Left ventricle myocardium inferior (tissue), 1 donor: ENCODE data around the gene NEK10. TPM values are rescaled to one million over a fixed set of nuclear protein-coding genes. Genes with fewer than 3 reads are reported as not detected.

ENCODE experiments used
- DNase-seq: peaks from one replicate; pipeline ENCODE4 v3.0.0-alpha.2; 2020
- H3K27ac ChIP-seq: fragments of 200-600 bp; replicated peaks from 2 replicates; pipeline ENCODE4 v1.8.0; 2021
- H3K27me3 ChIP-seq: fragments of 200-600 bp; 2 replicates; pipeline ENCODE4 v1.8.0; 2021; ENCODE audit warnings: low read depth
- H3K36me3 ChIP-seq: fragments of 200-600 bp; 2 replicates; pipeline ENCODE4 v1.8.0; 2021
- H3K4me1 ChIP-seq: fragments of 200-600 bp; 2 replicates; pipeline ENCODE4 v1.8.0; 2021
- H3K4me3 ChIP-seq: fragments of 200-600 bp; 2 replicates; pipeline ENCODE4 v1.8.0; 2021; ENCODE audit warnings: mild to moderate bottlenecking, moderate library complexity
- H3K9me3 ChIP-seq: fragments of 200-600 bp; replicated peaks from 2 replicates; pipeline ENCODE4 v1.8.0; 2021
- CTCF ChIP-seq: fragments of 200-600 bp; IDR thresholded peaks from 2 replicates; pipeline ENCODE4 v1.8.0; 2021; ENCODE audit warnings: antibody characterized with exemption, mild to moderate bottlenecking, borderline replicate concordance
- intact Hi-C: fragments of 100-400 bp; cut with micrococcal nuclease; formaldehyde crosslinking; loops from one replicate; pipeline ENCODE4 v1.11.0; 2022
- total RNA-seq: library from RNA; stranded (reverse); fragmentation: NEBNext Ultra II Directional; extraction: Animal tissue kit (Norgen Biotek cat#: 25700); gene quantifications from one replicate; pipeline ENCODE4 v1.2.1, GENCODE V29; 2021
- donor health status: DM: no; HTN: yes; CAD: no; lungs with severe emphysema.

The NEK10 gene
- total RNA-seq, 1 donor from 2014 or later, result 11.5 TPM

DNA sequence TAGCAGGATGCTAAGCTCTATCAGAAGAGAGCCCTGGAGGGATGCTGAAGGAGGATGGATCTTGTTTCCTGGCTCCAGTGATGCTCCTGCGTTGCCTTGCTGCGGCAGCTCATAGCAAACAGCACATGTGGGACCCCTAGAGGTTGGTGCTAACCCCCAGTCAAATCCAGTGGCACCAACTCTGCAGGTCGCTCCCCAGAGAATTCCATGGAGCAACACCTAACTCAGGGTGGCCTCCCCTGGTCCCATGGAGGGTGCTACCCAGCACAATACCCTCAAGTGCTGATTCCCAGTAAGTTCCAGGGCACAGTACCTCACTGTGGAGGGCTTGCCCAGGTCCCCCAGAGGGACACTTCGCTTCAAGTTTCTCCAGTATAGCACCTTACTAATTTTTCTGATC is 231.2 kb downstream of the NEK10 start:
- Histone ChIP-seq H3K4me3 (no peak overlapping the region), H3K27me3 (no peaks in the 10 kb centered on the region), H3K4me1 (peaks cover 25% of the 10 kb centered on the region), H3K36me3 (peaks cover 6% of the 10 kb centered on the region), H3K9me3 (peaks cover 14% of the 10 kb centered on the region), H3K27ac (peak overlapping the region; percentile 76)
- no peak for DNase-seq
- intact Hi-C loops, result loop anchor here (10.0 kb wide), 1 partner anchor 137 kb away; no protein-coding TSS in a partner anchor
- no peak for TF ChIP-seq CTCF

DNA sequence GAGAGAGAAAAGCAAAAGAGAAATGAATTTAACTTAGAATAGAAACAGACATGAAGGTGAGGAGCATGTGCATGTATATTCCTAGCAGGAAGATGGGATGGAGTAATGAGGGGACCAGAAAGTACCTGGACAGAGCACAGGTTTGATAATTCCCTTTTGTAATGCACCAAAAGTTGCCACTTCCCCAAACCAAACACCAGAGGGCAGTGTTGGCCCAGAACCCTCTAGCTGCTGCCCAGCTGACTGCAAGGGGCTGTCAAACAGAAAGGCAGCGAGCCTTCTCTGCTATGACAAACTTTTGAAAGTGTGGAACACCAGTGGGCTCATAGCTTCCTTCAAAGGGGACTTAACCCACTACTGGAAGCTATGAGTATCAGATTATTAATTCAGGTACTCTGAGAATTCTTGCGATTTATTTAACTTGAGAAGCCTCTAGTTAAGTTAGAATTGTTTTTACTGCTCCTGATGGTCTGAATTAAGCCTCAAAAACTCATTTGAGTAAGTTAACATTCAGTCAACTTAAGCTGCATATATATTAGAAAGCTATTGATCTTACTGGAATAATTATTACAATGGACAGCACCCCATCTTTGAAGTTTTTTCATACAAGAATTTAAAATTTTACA is 234.9 kb downstream of the NEK10 start:
- Histone ChIP-seq H3K36me3 (no peaks in the 10 kb centered on the region), H3K9me3 (no peaks in the 10 kb centered on the region), H3K4me1 (peaks cover 17% of the 10 kb centered on the region), H3K4me3 (no peak overlapping the region), H3K27ac (peak overlapping the region; percentile 28), H3K27me3 (no peaks in the 10 kb centered on the region)
- peak; percentile 49 for DNase-seq
- TF ChIP-seq CTCF, result peak; percentile 91
- intact Hi-C loops, result loop anchor here (10.0 kb wide), 1 partner anchor 141 kb away; no protein-coding TSS in a partner anchor

GRCh38 chr3:27133060-27133459 is 236.1 kb downstream of the NEK10 start:
- no peaks in the 10 kb centered on the region for H3K36me3 ChIP-seq
- no peaks in the 10 kb centered on the region for H3K9me3 ChIP-seq
- DNase-seq, result no peak
- no peak for TF ChIP-seq CTCF
- H3K4me3 ChIP-seq, result no peak overlapping the region
- H3K27me3 ChIP-seq, result no peaks in the 10 kb centered on the region
- intact Hi-C loops, result loop anchor here (10.0 kb wide), 1 partner anchor 142 kb away; no protein-coding TSS in a partner anchor
- H3K27ac ChIP-seq, result no peak overlapping the region
- peaks cover 7% of the 10 kb centered on the region for H3K4me1 ChIP-seq

- no peaks in the 10 kb centered on the region for H3K9me3 ChIP-seq
- H3K4me1 ChIP-seq, result no peaks in the 10 kb centered on the region
- no peak for DNase-seq
- no peaks in the 10 kb centered on the region for H3K36me3 ChIP-seq
- no peak for TF ChIP-seq CTCF
- intact Hi-C loops, result loop anchor here (10.0 kb wide), 1 partner anchor 144 kb away; no protein-coding TSS in a partner anchor
- no peak overlapping the region for H3K27ac ChIP-seq
- H3K27me3 ChIP-seq, result no peaks in the 10 kb centered on the region
- H3K4me3 ChIP-seq, result no peak overlapping the region
Observed at GRCh38 chr3:27130796-27131195, 238.4 kb downstream of the NEK10 start.

DNA sequence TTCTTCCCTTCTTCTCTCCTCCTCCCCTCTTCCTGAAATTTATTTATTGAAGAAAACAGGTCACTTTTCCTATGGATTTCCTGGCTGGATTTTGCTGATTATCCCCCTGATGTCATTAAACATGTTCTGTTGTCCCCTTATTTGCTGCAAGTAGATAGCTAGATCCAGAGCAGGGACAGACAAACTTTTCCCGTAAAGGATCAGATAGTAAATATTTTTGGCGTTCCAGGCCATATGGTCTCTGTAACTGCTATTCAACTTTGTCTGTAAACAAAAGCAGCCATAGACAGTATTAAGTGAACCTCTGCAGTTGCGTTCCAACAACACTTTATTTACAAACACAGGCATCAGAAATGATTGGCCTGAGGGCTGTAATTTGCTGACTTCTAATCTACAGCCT is 241.3 kb downstream of the NEK10 start:
- intact Hi-C loops, result no loop called here
- DNase-seq, result no peak
- no peak overlapping the region for H3K4me3 ChIP-seq
- no peak overlapping the region for H3K27ac ChIP-seq
- TF ChIP-seq CTCF, result no peak
- no peaks in the 10 kb centered on the region for H3K27me3 ChIP-seq
- no peaks in the 10 kb centered on the region for H3K36me3 ChIP-seq
- no peaks in the 10 kb centered on the region for H3K9me3 ChIP-seq
- H3K4me1 ChIP-seq, result no peaks in the 10 kb centered on the region
